NCI-H2227 (cell line): ENCODE results near the gene GABRE.

Experiments used
- DNase-seq: peaks from one replicate; lab custom pipeline; 2025; ENCODE audit not compliant: unreplicated experiment; lab: John Stamatoyannopoulos, UW

The GABRE gene

GRCh38 chrX:151974336-151975227 is at the start of gene GABRE:
Gene GABRE (minus strand): TSS chrX:151974676. CDS start chrX:151974625, 51 bp downstream.
- peak; percentile 52 for DNase-seq

GRCh38 chrX:152020888-152021287 is 46.4 kb upstream of the GABRE start:
- no peak for DNase-seq

GRCh38 chrX:151999813-152000212 is 25.3 kb upstream of the GABRE start:
- no peak for DNase-seq

GRCh38 chrX:151997539-151997938 is 23.1 kb upstream of the GABRE start:
- no peak for DNase-seq

- DNase-seq, result no peak
Observed at GRCh38 chrX:151996347-151996746, 21.9 kb upstream of the GABRE start.

GRCh38 chrX:151994476-151994875 is 20.0 kb upstream of the GABRE start:
- DNase-seq, result no peak

- DNase-seq, result no peak
Observed at GRCh38 chrX:151988706-151989299, 14.3 kb upstream of the GABRE start.

GRCh38 chrX:151987108-151987507 is 12.6 kb upstream of the GABRE start:
- no peak for DNase-seq

- no peak for DNase-seq
Observed at GRCh38 chrX:151985955-151986354, 11.5 kb upstream of the GABRE start.

- DNase-seq, result no peak
Observed at GRCh38 chrX:151985531-151985930, 11.1 kb upstream of the GABRE start.

- DNase-seq, result no peak
Observed at GRCh38 chrX:151984902-151985301, 10.4 kb upstream of the GABRE start.

- no peak for DNase-seq
Observed at GRCh38 chrX:151984328-151984727, 9.9 kb upstream of the GABRE start.

- DNase-seq, result no peak
Observed at GRCh38 chrX:151983186-151983585, 8.7 kb upstream of the GABRE start.

GRCh38 chrX:151982222-151982621 is 7.7 kb upstream of the GABRE start:
- DNase-seq, result peak; percentile 19

GRCh38 chrX:151981129-151981528 is 6.7 kb upstream of the GABRE start:
- DNase-seq, result no peak

GRCh38 chrX:151977923-151978322 is 3.4 kb upstream of the GABRE start:
- DNase-seq, result no peak

- DNase-seq, result no peak
Observed at GRCh38 chrX:151977009-151977408, 2.5 kb upstream of the GABRE start.

- no peak for DNase-seq
Observed at GRCh38 chrX:151975736-151976275, 1.3 kb upstream of the GABRE start.

- DNase-seq, result no peak
Observed at GRCh38 chrX:151975228-151975593, 735 bp upstream of the GABRE start.

- peak; percentile 13 for DNase-seq
Observed at GRCh38 chrX:151973851-151974335, 583 bp downstream of the GABRE start.

GRCh38 chrX:151973060-151973661 is 1.3 kb downstream of the GABRE start:
- DNase-seq, result no peak

GRCh38 chrX:151970661-151971060 is 3.8 kb downstream of the GABRE start:
- no peak for DNase-seq
